ENCODE data around the gene MAPK8IP2. TPM values are rescaled to one million over a fixed set of nuclear protein-coding genes. Genes with fewer than 3 reads are reported as not detected.

The MAPK8IP2 gene
- 1 to 10 TPM; 2.1 to 5.4 (median 3.6) TPM for total RNA-seq

- DNase-seq (ENCODE audit: low spot score in 2 of 2) = no peak
- TF ChIP-seq POLR2A (IDR thresholded peaks at IDR 0.05) (no peak), CTCF (IDR thresholded peaks at IDR 0.05) (no peak)
- no peak within 1 kb of the TSS for H3K4me3 ChIP-seq (ENCODE audit: low read depth, poor library complexity, severe bottlenecking)
- intact Hi-C loops (cut with DNase I; ENCODE audit: low total_unique reads) = no loop called here
- WGBS, 2 donors = 0% methylated on average over 34 of the region's 61 CpGs; no CpG with 5 or more reads in 1 of the 2 donors
Observed at GRCh38 chr22:50600538-50600937, at the start of gene MAPK8IP2. TSS of gene MAPK8IP2 (plus strand) at chr22:50600793. CDS start at chr22:50600819, 26 bp downstream.

DNA sequence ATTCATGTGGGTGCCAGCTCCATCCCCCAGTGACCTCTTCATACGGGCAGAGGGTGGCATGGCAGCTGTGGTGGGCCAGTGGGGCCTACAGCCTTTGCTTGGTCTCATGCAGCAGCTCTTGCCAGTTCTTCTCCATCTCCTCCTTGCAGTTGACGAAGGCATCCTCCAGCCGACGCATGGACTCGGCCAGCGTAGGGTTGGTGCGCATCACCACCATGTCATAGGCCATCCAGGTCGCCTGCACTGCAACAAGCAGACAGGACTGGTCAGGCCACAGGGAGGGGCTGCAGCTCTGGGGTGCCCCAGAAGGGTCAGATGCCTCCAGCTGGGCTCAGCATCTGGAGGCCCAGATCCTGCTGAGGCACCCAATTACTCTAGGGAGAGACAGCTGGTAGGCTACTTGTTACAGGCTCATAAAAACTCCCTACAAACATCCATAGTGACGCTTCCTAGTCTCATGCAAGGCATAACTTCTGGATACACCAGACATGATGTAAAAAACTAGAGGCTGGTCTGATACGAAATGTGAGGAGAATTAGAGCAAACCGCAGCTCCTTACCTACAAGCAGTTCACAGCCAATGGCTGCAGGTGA is 49.3 kb upstream of the MAPK8IP2 start:
- no peak overlapping the region for H3K4me3 ChIP-seq (ENCODE audit: low read depth, poor library complexity, severe bottlenecking)
- intact Hi-C loops (cut with DNase I; ENCODE audit: low total_unique reads) = no loop called here
- TF ChIP-seq CTCF (IDR thresholded peaks at IDR 0.05) (no peak), POLR2A (IDR thresholded peaks at IDR 0.05) (no peak)
- WGBS, 2 donors = 95 to 96% methylated on average over 11 of the region's 11 CpGs
- DNase-seq (ENCODE audit: low spot score in 2 of 2) = no peak

- no peak for DNase-seq (ENCODE audit: low spot score in 2 of 2)
- intact Hi-C loops (cut with DNase I; ENCODE audit: low total_unique reads) = no loop called here
- no peak overlapping the region for H3K4me3 ChIP-seq (ENCODE audit: low read depth, poor library complexity, severe bottlenecking)
- TF ChIP-seq CTCF (IDR thresholded peaks at IDR 0.05) (no peak), POLR2A (IDR thresholded peaks at IDR 0.05) (no peak)
- 80% methylated on average over 8 of the region's 8 CpGs for WGBS, 2 donors
Observed at GRCh38 chr22:50553310-50553709, 47.3 kb upstream of the MAPK8IP2 start.

DNA sequence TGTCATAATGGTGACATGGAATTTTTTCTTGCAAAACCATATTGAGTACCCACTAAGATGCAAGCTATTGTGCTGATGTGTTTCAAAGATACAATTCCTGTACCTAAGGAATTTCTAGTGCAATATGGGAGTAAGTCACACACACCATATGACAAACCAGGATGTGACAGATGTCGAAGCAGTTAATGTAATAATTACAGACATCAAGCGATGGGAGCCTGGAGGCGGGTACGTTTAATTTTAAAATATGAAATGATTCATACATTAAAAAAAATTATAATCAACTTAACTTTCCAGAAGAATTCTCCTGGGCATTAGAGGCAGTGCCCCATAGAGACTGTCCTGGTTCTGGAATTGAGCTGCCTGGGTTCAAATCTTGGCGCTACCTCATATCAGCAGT is 43.9 kb upstream of the MAPK8IP2 start:
- no peak overlapping the region for H3K4me3 ChIP-seq (ENCODE audit: low read depth, poor library complexity, severe bottlenecking)
- intact Hi-C loops (cut with DNase I; ENCODE audit: low total_unique reads) = no loop called here
- DNase-seq (ENCODE audit: low spot score in 2 of 2) = no peak
- WGBS, 2 donors = 50 to 52% methylated on average over 5 of the region's 5 CpGs
- TF ChIP-seq CTCF (IDR thresholded peaks at IDR 0.05) (no peak), POLR2A (IDR thresholded peaks at IDR 0.05) (no peak)

GRCh38 chr22:50560034-50560433 is 40.6 kb upstream of the MAPK8IP2 start:
- TF ChIP-seq CTCF (IDR thresholded peaks at IDR 0.05) = no peak
- no peak for TF ChIP-seq POLR2A (IDR thresholded peaks at IDR 0.05)
- intact Hi-C loops (cut with DNase I; ENCODE audit: low total_unique reads) = no loop called here
- no peak for DNase-seq (ENCODE audit: low spot score in 2 of 2)

More at GRCh38 chr22:50560034-50560433, 40.6 kb upstream of the MAPK8IP2 start:
- H3K4me3 ChIP-seq (ENCODE audit: low read depth, poor library complexity, severe bottlenecking) = no peak overlapping the region
- WGBS, 2 donors = 59 to 64% methylated on average over 3 of the region's 3 CpGs
